HepG2 (cell line): Measurements from ENCODE around the gene ARHGEF1. TPM values are rescaled to one million over a fixed set of nuclear protein-coding genes. Genes with fewer than 3 reads are reported as not detected.

Experiments used
- BRCA1 ChIP-seq: sonication (generic); formaldehyde crosslinking; IDR thresholded peaks from 2 replicates; pipeline ENCODE4 v1.4.0; 2020; ENCODE audit warnings: missing genetic modification reagents
- CERS6 ChIP-seq: sonication (generic); formaldehyde crosslinking; IDR thresholded peaks from 2 replicates; pipeline ENCODE4 v1.5.0; 2020; ENCODE audit warnings: missing genetic modification reagents
- HIC2 ChIP-seq: sonication (generic); formaldehyde crosslinking; IDR thresholded peaks from 2 replicates; pipeline ENCODE4 v1.9.0; 2022; ENCODE audit warnings: low read depth, missing genetic modification reagents
- LCORL ChIP-seq, 2 experiments: fragments of 450-650 bp in 1 of 2; sonication (generic) in 1 of 2; formaldehyde crosslinking in 1 of 2; IDR thresholded peaks; 2 replicates each; pipeline versions ENCODE4 v1.5.0 to v1.6.1; 2017 to 2020; ENCODE audit warnings: antibody characterized with exemption in 1 of 2, missing genetic modification reagents in 1 of 2
- MIER2 ChIP-seq: IDR thresholded peaks from 2 replicates; pipeline ENCODE4 v1.6.1; 2016; ENCODE audit warnings: missing biosample characterization, missing genetic modification reagents
- MTA3 ChIP-seq: sonication (generic); formaldehyde crosslinking; IDR thresholded peaks from 2 replicates; pipeline ENCODE4 v1.4.0; 2020; ENCODE audit warnings: missing genetic modification reagents
- MYC ChIP-seq: sonication (generic); formaldehyde crosslinking; IDR thresholded peaks from 2 replicates; pipeline ENCODE4 v1.9.0; 2021; ENCODE audit warnings: missing genetic modification reagents, borderline replicate concordance
- PPARG ChIP-seq: conservative IDR thresholded peaks from 2 replicates; pipeline ENCODE4 v1.6.1; 2016; ENCODE audit warnings: missing biosample characterization, missing genetic modification reagents
- REXO4 ChIP-seq: sonication (generic); formaldehyde crosslinking; IDR thresholded peaks from 2 replicates; pipeline ENCODE4 v1.8.0; 2022; ENCODE audit warnings: missing genetic modification reagents, mild to moderate bottlenecking, borderline replicate concordance
- RFX5 ChIP-seq: IDR thresholded peaks from 2 replicates; pipeline ENCODE4 v1.6.1; 2011; ENCODE audit warnings: low read depth, low read length, improper control_type of control experiment
- SRSF4 ChIP-seq: fragments of 200-400 bp; formaldehyde crosslinking; IDR thresholded peaks from one replicate; pipeline ENCODE4 v1.6.1; 2018; ENCODE audit warnings: mild to moderate bottlenecking, low read depth, low read length, moderate library complexity; ENCODE audit not compliant: poor library complexity, severe bottlenecking
- SYNCRIP ChIP-seq: fragments of 200-400 bp; formaldehyde crosslinking; IDR thresholded peaks from 2 replicates; pipeline ENCODE4 v1.6.1; 2018; ENCODE audit warnings: mild to moderate bottlenecking, low read depth, low read length; ENCODE audit not compliant: insufficient read depth
- TBP ChIP-seq: sonication (generic); formaldehyde crosslinking; IDR thresholded peaks from 2 replicates; pipeline ENCODE4 v1.5.0; 2020; ENCODE audit warnings: missing genetic modification reagents
- TMF1 ChIP-seq: sonication (generic); formaldehyde crosslinking; IDR thresholded peaks from 2 replicates; pipeline ENCODE4 v1.8.1; 2022; ENCODE audit warnings: low read depth, missing genetic modification reagents
- ZBTB26 ChIP-seq: IDR thresholded peaks from 2 replicates; pipeline ENCODE4 v1.6.1; 2016; ENCODE audit warnings: missing compliant biosample characterization, missing genetic modification reagents, borderline replicate concordance
- ZNF326 ChIP-seq: sonication (generic); formaldehyde crosslinking; IDR thresholded peaks from 2 replicates; pipeline ENCODE4 v1.4.0; 2020; ENCODE audit warnings: missing genetic modification reagents, borderline replicate concordance
- ZNF329 ChIP-seq: sonication (generic); formaldehyde crosslinking; IDR thresholded peaks from 2 replicates; pipeline ENCODE4 v1.9.0; 2021; ENCODE audit warnings: low read depth, mild to moderate bottlenecking, missing genetic modification reagents
- ZNF639 ChIP-seq: conservative IDR thresholded peaks from 2 replicates; pipeline ENCODE4 v1.6.1; 2018; ENCODE audit warnings: missing genetic modification reagents
- polyA plus RNA-seq, 8 experiments: library from polyadenylated mRNA; depleted of rRNA in 3 of 8; stranded (reverse) in 7 of 8; unstranded in 1 of 8; fragments of >200 nt; fragmentation: Illumina TruSeq in 4 of 8; extraction: Trizol in 4 of 8; gene quantifications; 2 replicates each; pipeline versions ENCODE4 v1.2.1 to v1.2.3, GENCODE V29; 2011 to 2016; ENCODE audit warnings: low read depth in 4 of 8, missing spikeins in 1 of 8, mixed read lengths in 1 of 8; ENCODE audit not compliant: insufficient read depth in 1 of 8
- total RNA-seq, 5 experiments: library from RNA; depleted of rRNA; stranded (reverse); fragments of >200 nt; fragmentation: Illumina TruSeq; extraction: Trizol; gene quantifications; 2 replicates each; pipeline ENCODE4 v1.2.3, GENCODE V29; 2016; ENCODE audit warnings: low read depth in 1 of 5
- TF ChIP-seq, protein P1 (sequence below): IDR thresholded peaks from 2 replicates; pipeline ENCODE4 v1.6.1; 2016; ENCODE audit warnings: mild to moderate bottlenecking
- TF ChIP-seq, protein P2 (sequence below): sonication (generic); formaldehyde crosslinking; IDR thresholded peaks from 2 replicates; pipeline ENCODE4 v1.4.0; 2020; ENCODE audit warnings: missing genetic modification reagents

ARHGEF1 gene
- total and polyA plus RNA-seq, 2 of the 13 experiments (the other 11 are each of a cell fraction or from before 2014, with no cell fraction given): 33.7 to 34.7 TPM

DNA sequence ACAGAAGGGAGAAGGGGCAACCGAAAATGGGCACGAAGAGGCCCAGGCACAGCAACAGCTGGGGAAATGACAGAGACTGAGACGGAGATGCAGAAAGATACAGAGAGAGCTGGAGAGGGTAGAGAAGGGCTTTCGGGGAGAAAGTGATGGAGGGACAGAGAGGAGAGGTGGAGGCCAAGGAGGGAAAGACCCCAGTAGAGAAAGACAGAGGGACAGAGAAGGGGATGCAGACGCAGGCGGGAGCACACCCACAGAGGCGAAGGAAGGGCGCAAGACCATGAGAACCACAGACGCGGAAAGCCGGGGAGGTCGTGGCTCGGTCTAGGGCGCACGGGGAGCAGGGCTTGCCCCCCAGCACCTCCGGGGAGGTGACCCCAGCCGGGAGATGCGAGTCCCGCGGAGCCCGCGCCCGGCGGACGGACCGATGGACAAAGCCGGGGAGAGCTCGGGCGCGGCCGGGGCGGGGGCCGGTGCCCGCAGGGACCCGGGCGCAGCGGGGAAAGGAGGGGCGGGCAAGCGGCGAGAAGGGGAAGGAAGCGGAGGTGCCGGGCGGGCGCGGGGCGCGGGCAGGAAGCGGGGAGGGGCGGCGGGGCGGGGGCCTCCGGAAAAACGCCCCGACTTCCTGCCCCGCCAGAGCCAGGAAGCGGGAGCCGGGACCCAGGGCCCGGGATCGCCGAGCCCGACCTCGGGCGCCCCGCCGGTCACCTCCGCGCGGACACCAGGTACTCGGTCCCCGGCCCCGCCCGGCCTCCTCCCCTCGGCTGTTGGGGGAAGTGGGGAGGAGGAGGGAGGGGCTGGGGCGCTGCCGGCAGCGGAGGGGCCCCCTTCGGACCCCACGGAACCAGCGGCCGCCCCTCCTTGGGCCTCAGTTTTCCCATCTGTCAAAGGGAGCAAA lies at the start of gene ARHGEF1 (continued):
- TF ChIP-seq, protein P1, sequence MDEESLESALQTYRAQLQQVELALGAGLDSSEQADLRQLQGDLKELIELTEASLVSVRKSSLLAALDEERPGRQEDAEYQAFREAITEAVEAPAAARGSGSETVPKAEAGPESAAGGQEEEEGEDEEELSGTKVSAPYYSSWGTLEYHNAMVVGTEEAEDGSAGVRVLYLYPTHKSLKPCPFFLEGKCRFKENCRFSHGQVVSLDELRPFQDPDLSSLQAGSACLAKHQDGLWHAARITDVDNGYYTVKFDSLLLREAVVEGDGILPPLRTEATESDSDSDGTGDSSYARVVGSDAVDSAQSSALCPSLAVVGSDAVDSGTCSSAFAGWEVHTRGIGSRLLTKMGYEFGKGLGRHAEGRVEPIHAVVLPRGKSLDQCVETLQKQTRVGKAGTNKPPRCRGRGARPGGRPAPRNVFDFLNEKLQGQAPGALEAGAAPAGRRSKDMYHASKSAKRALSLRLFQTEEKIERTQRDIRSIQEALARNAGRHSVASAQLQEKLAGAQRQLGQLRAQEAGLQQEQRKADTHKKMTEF (CRISPR knock-in tag): no peak
- TF ChIP-seq SRSF4: no peak
- TF ChIP-seq MYC: peak; percentile 38; the same call in 1 of the 2 replicates
- no peak for TF ChIP-seq RFX5
- no peak for TF ChIP-seq ZBTB26 (CRISPR knock-in tag)
- TF ChIP-seq CERS6: no peak
- no peak for TF ChIP-seq TMF1
- no peak for TF ChIP-seq ZNF326 (CRISPR knock-in tag)
- TF ChIP-seq HIC2 (CRISPR knock-in tag): no peak
- no peak for TF ChIP-seq REXO4 (CRISPR knock-in tag)
- no peak for TF ChIP-seq MTA3 (CRISPR knock-in tag)
- no peak for TF ChIP-seq PPARG
- TF ChIP-seq SYNCRIP: no peak
- TF ChIP-seq MIER2 (CRISPR knock-in tag): no peak
- TF ChIP-seq TBP (CRISPR knock-in tag): no peak
- no peak for TF ChIP-seq ZNF639 (CRISPR knock-in tag)
- no peak for TF ChIP-seq LCORL (IDR thresholded peaks at IDR 0.05)
- no peak for TF ChIP-seq LCORL (CRISPR knock-in tag; IDR thresholded peaks at IDR 0.05)
- TF ChIP-seq BRCA1 (CRISPR knock-in tag): no peak
- TF ChIP-seq ZNF329 (CRISPR knock-in tag): no peak
- TF ChIP-seq, protein P2, sequence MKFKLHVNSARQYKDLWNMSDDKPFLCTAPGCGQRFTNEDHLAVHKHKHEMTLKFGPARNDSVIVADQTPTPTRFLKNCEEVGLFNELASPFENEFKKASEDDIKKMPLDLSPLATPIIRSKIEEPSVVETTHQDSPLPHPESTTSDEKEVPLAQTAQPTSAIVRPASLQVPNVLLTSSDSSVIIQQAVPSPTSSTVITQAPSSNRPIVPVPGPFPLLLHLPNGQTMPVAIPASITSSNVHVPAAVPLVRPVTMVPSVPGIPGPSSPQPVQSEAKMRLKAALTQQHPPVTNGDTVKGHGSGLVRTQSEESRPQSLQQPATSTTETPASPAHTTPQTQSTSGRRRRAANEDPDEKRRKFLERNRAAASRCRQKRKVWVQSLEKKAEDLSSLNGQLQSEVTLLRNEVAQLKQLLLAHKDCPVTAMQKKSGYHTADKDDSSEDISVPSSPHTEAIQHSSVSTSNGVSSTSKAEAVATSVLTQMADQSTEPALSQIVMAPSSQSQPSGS: no peak
